Fibroblast of skin of back (primary cell): ENCODE data around the gene NRXN3.

Experiments used
- DNase-seq: peaks from one replicate; pipeline ENCODE4 v3.0.0-alpha.2; 2013

The NRXN3 gene

GRCh38 chr14:78834766-78835451 is 664.7 kb downstream of the NRXN3 start:
- no peak for DNase-seq

- DNase-seq, result no peak
Observed at GRCh38 chr14:78835909-78836308, 665.7 kb downstream of the NRXN3 start.

- peak; percentile 56 for DNase-seq
Observed at GRCh38 chr14:78836777-78837176, 666.6 kb downstream of the NRXN3 start.

- DNase-seq, result no peak
Observed at GRCh38 chr14:78838959-78839358, 668.8 kb downstream of the NRXN3 start.

GRCh38 chr14:78840898-78841297 is 670.7 kb downstream of the NRXN3 start:
- no peak for DNase-seq

- DNase-seq, result no peak
Observed at GRCh38 chr14:78847801-78848200, 677.6 kb downstream of the NRXN3 start.

GRCh38 chr14:78848234-78848820 is 678.2 kb downstream of the NRXN3 start:
- peak; percentile 33 for DNase-seq

GRCh38 chr14:78849952-78850351 is 679.8 kb downstream of the NRXN3 start:
- DNase-seq, result no peak

GRCh38 chr14:78851189-78851588 is 681.0 kb downstream of the NRXN3 start:
- no peak for DNase-seq

GRCh38 chr14:78852040-78852439 is 681.9 kb downstream of the NRXN3 start:
- DNase-seq, result no peak

- no peak for DNase-seq
Observed at GRCh38 chr14:78857974-78858373, 687.8 kb downstream of the NRXN3 start.

GRCh38 chr14:78863143-78863542 is 693.0 kb downstream of the NRXN3 start:
- DNase-seq, result peak; percentile 60

- no peak for DNase-seq
Observed at GRCh38 chr14:78872837-78873236, 702.7 kb downstream of the NRXN3 start.

GRCh38 chr14:78873581-78873980 is 703.4 kb downstream of the NRXN3 start:
- no peak for DNase-seq

GRCh38 chr14:78875049-78875448 is 704.9 kb downstream of the NRXN3 start:
- DNase-seq, result no peak

GRCh38 chr14:78885884-78886283 is 715.7 kb downstream of the NRXN3 start:
- DNase-seq, result no peak

GRCh38 chr14:78897443-78897842 is 727.3 kb downstream of the NRXN3 start:
- no peak for DNase-seq

GRCh38 chr14:78902010-78902623 is 731.9 kb downstream of the NRXN3 start:
- DNase-seq, result peak; percentile 35

GRCh38 chr14:78904094-78904493 is 733.9 kb downstream of the NRXN3 start:
- no peak for DNase-seq

- DNase-seq, result no peak
Observed at GRCh38 chr14:78917462-78917861, 747.3 kb downstream of the NRXN3 start.

- DNase-seq, result peak; percentile 86
Observed at GRCh38 chr14:78921856-78922255, 751.7 kb downstream of the NRXN3 start.

GRCh38 chr14:78927261-78927660 is 757.1 kb downstream of the NRXN3 start:
- no peak for DNase-seq

- no peak for DNase-seq
Observed at GRCh38 chr14:78933166-78933565, 763.0 kb downstream of the NRXN3 start.

- peak; percentile 41 for DNase-seq
Observed at GRCh38 chr14:78933948-78934524, 763.9 kb downstream of the NRXN3 start.
